DLD1 (cell line): Measurements from ENCODE around the gene PEX14.
"Not testable (repeated sequence)": the region's sequence is repeated elsewhere in the genome, so short reads cannot be mapped to it uniquely, and the experiment has no call there.

Experiments
- in situ Hi-C: cut with HindIII; loops from 2 replicates; pipeline ENCODE4 v1.10.0; 2017; ENCODE audit warnings: low sequenced_read_pairs

Gene PEX14

GRCh38 chr1:10450156-10450814 is 24.5 kb upstream of the PEX14 start:
- in situ Hi-C loops = loop anchor here (5.0 kb wide), 1 partner anchor 42 kb away; no protein-coding TSS in a partner anchor

GRCh38 chr1:10450836-10451235 is 23.9 kb upstream of the PEX14 start:
- in situ Hi-C loops = loop anchor here (5.0 kb wide), 1 partner anchor 41 kb away; no protein-coding TSS in a partner anchor

GRCh38 chr1:10451287-10451686 is 23.5 kb upstream of the PEX14 start:
- in situ Hi-C loops = loop anchor here (5.0 kb wide), 1 partner anchor 41 kb away; no protein-coding TSS in a partner anchor

- in situ Hi-C loops = no loop called here
These were observed 18.7 kb upstream of the PEX14 start for GRCh38 chr1:10456048-10456447.

DNA sequence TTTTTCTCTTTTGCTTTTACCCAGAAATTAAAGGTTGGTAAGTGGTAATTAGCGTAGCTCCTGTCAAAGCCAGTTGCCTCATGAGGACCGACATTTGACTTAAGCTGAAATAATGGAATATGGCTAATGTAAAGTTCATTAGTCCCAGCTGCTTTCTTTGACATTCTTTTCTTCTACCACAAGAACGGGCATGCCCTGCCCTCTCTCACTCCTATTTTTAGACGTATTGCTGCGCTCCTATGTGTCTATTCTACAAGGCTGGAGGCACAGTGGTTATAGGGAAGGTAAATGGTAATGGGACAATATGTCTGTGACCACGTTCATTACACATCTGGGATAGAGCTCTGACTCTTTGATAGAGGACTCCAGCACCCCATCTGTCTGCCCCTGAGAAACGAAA is 18.1 kb upstream of the PEX14 start:
- in situ Hi-C loops = no loop called here

DNA sequence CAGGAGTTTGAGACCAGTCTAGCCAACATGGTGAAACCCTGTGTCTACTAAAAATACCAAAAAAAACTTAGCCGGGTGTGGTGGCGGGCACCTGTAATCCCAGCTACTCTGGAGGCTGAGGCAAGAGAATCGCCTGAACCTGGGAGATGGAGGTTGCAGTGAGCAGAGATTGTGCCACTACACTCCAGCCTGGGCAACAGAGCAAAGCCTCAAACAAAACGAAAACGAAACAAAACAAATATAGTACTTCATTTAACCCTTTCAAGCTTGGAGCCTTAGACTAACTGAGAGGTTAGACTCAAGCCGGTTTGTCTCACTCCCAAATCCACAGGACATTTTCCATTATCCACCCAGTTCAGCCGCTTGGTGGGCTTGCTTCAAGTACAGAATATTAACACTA is 17.3 kb upstream of the PEX14 start:
- in situ Hi-C loops = not testable (repeated sequence)

DNA sequence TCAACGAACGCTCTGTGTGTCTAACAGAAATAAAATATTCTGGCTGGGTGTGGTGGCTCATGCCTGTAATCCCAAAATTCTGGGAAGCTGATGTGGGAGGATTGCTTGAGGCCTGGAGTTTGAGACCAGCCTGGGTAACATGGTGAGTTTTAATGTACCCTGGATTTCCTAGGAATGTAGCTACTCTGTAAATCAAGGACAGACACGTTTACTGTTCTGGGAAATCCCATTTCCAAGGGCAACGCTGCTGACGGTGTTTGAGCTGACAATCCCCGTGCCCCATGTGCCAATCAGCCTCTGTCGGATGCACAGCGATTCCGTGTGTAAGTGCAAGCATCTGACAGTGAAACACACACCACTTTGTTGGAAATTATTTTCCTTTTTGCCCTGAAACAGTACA is 16.9 kb upstream of the PEX14 start:
- in situ Hi-C loops = no loop called here

- in situ Hi-C loops = no loop called here
These were observed 15.6 kb upstream of the PEX14 start for GRCh38 chr1:10459184-10459583.

- in situ Hi-C loops = no loop called here
These were observed 7.7 kb upstream of the PEX14 start for GRCh38 chr1:10467078-10467477.

- in situ Hi-C loops = no loop called here
These were observed 4.7 kb upstream of the PEX14 start for GRCh38 chr1:10470043-10470442.

GRCh38 chr1:10471411-10472219 is 3.1 kb upstream of the PEX14 start:
- in situ Hi-C loops = no loop called here

DNA sequence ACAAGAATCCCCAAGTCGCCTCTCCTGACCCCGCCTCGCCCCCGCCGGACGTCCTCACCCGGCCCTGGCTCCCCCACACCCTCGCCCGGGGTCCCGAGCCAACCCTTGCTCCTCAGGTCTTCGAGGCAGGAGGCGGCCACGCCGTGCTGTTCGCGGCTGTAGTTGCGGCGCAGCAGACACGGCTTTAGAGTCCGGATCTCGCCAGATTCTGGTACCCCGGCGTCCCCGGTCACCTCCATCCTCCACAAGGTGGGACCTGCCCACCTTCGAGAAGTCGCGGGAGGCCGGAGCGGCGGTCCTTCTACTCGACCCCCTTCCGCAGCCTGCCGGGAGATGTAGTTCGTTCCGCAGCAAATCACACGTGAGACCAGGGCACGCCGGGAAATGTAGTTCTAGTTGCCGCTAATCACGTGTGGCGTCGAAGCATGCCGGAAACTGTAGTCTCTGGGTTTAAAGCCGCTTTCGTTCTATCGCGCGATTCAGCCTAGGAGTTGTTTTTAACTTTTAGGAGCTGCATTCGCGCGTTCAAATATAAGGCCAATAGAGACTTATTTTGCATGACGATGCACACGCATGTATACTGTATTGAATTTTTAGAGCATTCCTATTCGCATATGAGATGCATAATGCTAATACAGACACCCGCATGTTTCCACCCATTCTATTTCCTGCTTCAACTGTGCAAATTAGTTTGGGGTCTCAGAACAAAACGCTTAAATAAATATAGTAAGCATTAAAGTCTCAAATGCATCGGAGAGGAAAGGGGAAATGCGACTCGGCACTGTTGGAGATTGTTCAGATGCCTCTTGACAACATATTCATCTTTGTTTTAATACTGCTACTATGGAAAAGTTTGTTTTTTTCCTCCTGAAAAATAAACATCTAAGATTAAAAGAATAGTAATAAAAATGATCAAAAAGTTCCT is 2.3 kb upstream of the PEX14 start, which contains the start of gene DFFA:
Gene DFFA (minus strand): TSS at position 310 of the 925 bp plus-strand sequence. CDS start 71 bp downstream, at position 239.
- in situ Hi-C loops = no loop called here

GRCh38 chr1:10473145-10473765 is 1.5 kb upstream of the PEX14 start:
- in situ Hi-C loops = no loop called here

GRCh38 chr1:10474309-10474612 is 489 bp upstream of the PEX14 start:
- in situ Hi-C loops = not testable (repeated sequence)

DNA sequence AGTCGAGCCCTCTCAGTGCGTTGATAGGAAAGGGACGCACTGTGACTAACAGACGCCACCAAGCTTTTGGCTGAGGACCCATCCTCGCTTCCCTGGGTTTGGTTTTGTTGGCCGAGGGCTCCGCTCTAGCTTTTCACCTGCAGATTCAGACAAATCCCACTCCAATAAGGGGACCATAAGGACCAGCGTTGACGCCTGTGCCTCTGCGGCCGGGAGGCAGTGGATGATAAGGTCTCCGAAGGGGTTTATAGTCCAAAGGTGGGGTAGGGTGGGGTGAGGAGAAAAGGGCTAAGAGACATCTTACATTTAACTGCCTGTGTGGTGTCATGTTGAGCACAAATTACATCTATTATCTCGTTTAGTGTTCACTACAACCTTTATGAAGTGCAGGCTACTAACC is 760 bp downstream of the PEX14 start:
- in situ Hi-C loops = no loop called here

GRCh38 chr1:10479296-10479695 is 4.5 kb downstream of the PEX14 start:
- in situ Hi-C loops = no loop called here

- in situ Hi-C loops = no loop called here
These were observed 5.9 kb downstream of the PEX14 start for GRCh38 chr1:10480614-10481013.

- in situ Hi-C loops = no loop called here
These were observed 9.8 kb downstream of the PEX14 start for GRCh38 chr1:10484521-10484920.

DNA sequence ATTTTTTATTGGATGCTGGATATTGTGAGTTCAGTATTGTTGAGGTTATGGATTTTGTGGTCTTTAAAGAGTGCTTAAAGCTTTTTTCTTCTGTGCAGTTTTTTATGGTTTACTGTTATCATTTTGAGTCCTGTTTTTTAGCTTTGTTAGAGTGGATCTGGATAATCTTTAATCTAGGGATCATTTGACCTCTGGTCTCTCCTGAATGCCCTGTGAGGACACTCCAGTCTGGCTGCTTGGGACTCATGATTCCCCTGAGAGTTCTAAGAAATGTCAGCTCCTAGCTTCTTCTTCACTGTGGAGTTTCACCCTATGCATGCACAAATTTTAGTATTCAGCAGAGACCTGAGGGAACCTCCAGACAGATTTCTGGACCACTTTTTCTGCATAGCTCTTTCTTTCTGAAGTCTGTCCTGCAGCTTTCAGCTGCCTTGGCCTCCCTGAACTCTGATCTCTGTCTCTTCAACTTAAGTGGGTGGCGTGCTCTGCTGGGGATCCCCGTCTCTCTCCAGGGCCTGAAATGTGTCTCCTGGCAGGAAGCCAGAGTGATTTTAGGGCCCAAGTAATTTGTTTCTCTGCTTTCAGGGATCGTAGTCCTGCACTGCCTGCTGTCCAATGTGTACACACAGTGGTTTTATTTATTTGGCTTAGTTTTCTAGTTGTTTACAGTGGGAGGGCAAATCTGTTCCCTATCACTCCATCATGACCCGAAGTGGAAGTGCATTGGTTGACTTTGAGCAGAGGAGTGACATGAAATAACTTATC is 14.7 kb downstream of the PEX14 start:
- in situ Hi-C loops = loop anchor here (5.0 kb wide), 1 partner anchor 37 kb away; the partner anchor contains the start of gene CORT
